ENCODE measurements around the gene SMC1B. TPM values are rescaled to one million over a fixed set of nuclear protein-coding genes. Genes with fewer than 3 reads are reported as not detected.
A peak's percentile ranks its signal among the peaks of the same experiment; 100 is the strongest.
"Not testable (repeated sequence)": the region's sequence is repeated elsewhere in the genome, so short reads cannot be mapped to it uniquely, and the experiment has no call there.

The SMC1B gene
- total RNA-seq, 4 donors from 2014 or later: 0.21 TPM; not detected in 3

DNA sequence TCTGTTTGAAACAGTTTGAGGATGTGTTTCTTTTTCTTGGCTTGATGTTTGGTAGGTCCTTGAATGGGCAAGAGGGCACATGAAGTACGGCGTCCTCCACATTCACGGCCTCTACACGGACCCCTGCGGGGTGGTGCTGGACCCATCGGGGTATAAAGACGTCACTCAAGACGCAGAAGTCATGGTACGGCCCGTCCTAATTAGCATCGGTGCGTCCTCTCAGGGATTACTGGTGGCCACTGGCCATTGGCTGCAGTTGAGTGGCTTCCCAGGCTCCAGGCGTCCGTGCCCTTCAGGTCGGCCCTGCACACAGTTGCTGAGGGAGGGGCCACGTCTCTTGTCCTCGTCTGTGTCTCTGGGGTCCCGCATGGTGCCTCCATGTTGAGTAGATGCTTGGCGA is 82.9 kb downstream of the SMC1B start:
- Histone ChIP-seq H3K27me3 (no peaks in the 10 kb centered on the region), H3K27ac (no peak overlapping the region), H3K36me3 (peaks cover 51% of the 10 kb centered on the region), H3K9me3 (no peaks in the 10 kb centered on the region), H3K4me3 (no peak overlapping the region), H3K4me1 (peaks cover 21% of the 10 kb centered on the region)
- TF ChIP-seq, protein P1, sequence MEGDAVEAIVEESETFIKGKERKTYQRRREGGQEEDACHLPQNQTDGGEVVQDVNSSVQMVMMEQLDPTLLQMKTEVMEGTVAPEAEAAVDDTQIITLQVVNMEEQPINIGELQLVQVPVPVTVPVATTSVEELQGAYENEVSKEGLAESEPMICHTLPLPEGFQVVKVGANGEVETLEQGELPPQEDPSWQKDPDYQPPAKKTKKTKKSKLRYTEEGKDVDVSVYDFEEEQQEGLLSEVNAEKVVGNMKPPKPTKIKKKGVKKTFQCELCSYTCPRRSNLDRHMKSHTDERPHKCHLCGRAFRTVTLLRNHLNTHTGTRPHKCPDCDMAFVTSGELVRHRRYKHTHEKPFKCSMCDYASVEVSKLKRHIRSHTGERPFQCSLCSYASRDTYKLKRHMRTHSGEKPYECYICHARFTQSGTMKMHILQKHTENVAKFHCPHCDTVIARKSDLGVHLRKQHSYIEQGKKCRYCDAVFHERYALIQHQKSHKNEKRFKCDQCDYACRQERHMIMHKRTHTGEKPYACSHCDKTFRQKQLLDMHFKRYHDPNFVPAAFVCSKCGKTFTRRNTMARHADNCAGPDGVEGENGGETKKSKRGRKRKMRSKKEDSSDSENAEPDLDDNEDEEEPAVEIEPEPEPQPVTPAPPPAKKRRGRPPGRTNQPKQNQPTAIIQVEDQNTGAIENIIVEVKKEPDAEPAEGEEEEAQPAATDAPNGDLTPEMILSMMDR (IDR thresholded peaks at IDR 0.05): no peak
- TF ChIP-seq POLR2A (IDR thresholded peaks at IDR 0.05) (no peak), EP300 (IDR thresholded peaks at IDR 0.05) (no peak), POLR2AphosphoS5 (IDR thresholded peaks at IDR 0.05) (no peak)
- DNase-seq (ENCODE audit: low spot score in 2 of 2): no peak
- 95% methylated on average over 18 of the region's 19 CpGs for WGBS

DNA sequence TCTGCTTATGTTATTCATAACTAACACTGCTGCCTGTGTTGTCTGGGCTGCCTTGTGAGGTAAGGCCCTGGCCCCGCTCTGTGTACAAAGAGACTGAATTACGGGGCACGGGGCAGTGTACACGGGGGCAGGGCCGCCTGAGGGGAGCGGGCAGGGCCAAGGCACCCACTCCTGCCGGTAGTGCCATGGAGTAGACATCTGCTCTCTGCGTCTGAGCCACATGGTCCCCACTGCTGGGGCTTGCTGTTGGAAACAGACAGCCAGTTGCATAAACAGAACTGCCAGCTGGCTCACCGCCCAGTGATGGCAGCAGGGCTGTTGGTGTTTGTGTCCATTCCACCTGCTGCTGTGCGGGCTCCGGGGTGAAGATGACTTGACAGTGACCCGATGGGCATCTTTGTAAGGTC is 83.9 kb downstream of the SMC1B start:
- 66% methylated on average over 12 of the region's 12 CpGs for WGBS
- Histone ChIP-seq H3K9me3 (no peaks in the 10 kb centered on the region), H3K4me1 (peaks cover 10% of the 10 kb centered on the region), H3K4me3 (no peak overlapping the region), H3K27ac (no peak overlapping the region), H3K27me3 (no peaks in the 10 kb centered on the region), H3K36me3 (peaks cover 53% of the 10 kb centered on the region)
- TF ChIP-seq EP300 (IDR thresholded peaks at IDR 0.05): no peak
- TF ChIP-seq, protein P1 (IDR thresholded peaks at IDR 0.05): no peak
- TF ChIP-seq POLR2AphosphoS5 (IDR thresholded peaks at IDR 0.05): no peak
- no peak for TF ChIP-seq POLR2A (IDR thresholded peaks at IDR 0.05)
- no peak for DNase-seq (ENCODE audit: low spot score in 2 of 2)

DNA sequence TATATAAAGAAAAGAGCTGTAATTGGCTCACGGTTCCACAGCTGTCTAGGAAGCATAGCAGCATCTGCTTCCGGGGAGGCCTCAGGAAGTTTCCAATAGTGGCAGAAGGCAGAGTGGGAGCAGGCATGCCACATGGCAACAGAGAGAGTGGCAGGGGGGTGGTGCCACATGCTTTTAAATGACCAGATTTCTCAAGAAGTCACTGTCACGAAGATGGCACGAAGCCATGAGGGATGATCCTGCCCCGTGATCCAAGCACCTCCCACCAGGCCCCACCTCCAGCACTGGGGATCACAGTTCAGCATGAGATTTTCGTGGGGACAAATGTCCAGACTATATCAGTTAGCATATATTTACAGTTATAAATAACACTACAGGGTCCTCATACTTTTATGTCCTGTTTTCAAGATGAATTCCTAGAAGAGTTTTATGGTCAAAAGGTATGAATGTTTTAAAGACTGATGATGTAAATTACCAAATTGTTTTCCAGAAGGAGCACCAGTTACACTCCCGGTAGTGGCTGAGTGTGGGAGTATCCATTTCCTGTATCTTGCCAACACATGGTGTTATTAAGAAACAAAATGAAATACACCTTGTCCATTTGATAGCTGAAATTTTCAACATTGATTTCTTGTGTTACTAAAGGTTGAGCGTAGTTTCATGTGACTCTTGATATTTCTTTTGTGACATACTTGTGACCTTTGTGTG is 84.4 kb downstream of the SMC1B start:
- Histone ChIP-seq H3K27ac (no peak overlapping the region), H3K4me3 (no peak overlapping the region), H3K27me3 (no peaks in the 10 kb centered on the region), H3K4me1 (peaks cover 10% of the 10 kb centered on the region), H3K9me3 (no peaks in the 10 kb centered on the region), H3K36me3 (peaks cover 55% of the 10 kb centered on the region)
- TF ChIP-seq POLR2A (IDR thresholded peaks at IDR 0.05) (no peak), POLR2AphosphoS5 (IDR thresholded peaks at IDR 0.05) (no peak), EP300 (IDR thresholded peaks at IDR 0.05) (no peak)
- TF ChIP-seq, protein P1 (IDR thresholded peaks at IDR 0.05): no peak
- WGBS: 60% methylated on average over 8 of the region's 8 CpGs
- DNase-seq (ENCODE audit: low spot score in 2 of 2): peak in 1 of 2 donors; percentile 83

DNA sequence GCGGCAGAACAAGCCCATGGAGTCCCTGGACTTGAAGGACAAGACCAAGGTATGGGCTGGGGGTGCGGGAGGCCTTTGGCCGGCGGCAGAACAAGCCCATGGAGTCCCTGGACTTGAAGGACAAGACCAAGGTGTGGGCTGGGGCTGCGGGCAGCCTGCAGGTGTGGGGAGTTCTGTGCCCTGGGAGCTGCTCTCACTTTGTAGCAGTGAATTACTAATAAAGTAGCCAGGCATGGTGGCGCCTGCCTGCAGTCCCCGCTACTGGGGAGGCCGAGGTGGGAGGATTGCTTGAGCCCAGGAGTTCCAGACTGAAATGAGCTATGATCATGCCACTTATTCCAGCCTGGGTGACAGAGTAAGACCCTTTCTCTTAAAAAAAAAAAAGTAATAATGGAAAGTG is 85.1 kb downstream of the SMC1B start:
- not testable (repeated sequence) for H3K9me3 ChIP-seq; H3K4me3 ChIP-seq; H3K4me1 ChIP-seq; DNase-seq (ENCODE audit: low spot score in 2 of 2); H3K27ac ChIP-seq; H3K27me3 ChIP-seq
- H3K36me3 ChIP-seq: peaks cover 62% of the 10 kb centered on the region
- 83% methylated on average over 8 of the region's 8 CpGs for WGBS

DNA sequence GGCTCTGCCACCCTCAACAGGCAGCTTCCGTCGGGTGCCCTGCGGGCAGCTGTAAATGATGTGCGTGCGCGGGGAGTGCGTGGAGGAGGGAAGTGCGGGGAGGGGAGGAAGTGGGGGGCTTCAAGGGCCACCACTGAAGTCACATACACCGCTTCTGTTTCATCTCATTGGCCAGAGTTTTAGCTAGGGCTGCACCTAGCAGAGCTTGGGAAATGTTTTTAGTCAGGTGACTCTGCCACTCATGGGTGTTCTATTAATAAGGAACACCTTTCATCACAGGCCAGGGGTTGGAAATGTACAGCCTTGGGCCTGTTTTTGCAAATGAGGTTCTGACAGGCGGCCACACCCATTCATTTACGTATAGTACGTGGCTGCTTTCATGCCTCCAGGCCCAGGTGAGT is 89.1 kb downstream of the SMC1B start:
- H3K36me3 ChIP-seq: peaks cover 41% of the 10 kb centered on the region
- peaks cover 22% of the 10 kb centered on the region for H3K4me1 ChIP-seq
- no peak overlapping the region for H3K27ac ChIP-seq
- H3K9me3 ChIP-seq: no peaks in the 10 kb centered on the region
- no peak for DNase-seq (ENCODE audit: low spot score in 2 of 2)
- WGBS: 69% methylated on average over 12 of the region's 12 CpGs
- no peak overlapping the region for H3K4me3 ChIP-seq
- H3K27me3 ChIP-seq: no peaks in the 10 kb centered on the region
- TF ChIP-seq, protein P1 (IDR thresholded peaks at IDR 0.05): no peak

DNA sequence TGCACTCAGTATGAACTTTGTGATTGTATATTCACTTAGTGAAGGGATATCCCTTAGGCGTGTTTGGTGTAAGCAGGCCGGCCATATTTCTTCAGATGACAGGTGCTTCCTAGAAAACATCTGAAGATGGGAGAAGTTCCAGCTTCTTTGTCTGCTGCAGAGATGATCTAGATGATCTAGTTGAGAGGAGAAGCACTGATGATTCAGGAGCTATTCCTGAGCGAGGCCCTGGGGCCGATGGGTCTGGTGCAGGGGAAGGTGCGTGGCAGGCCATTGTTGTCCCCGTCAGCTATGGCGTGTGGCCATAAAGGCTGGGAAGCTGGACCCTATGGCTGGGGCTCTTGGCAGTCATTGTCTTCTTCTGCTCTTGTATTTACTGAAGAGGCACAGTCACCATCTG is 89.7 kb downstream of the SMC1B start:
- peaks cover 28% of the 10 kb centered on the region for H3K4me1 ChIP-seq
- peaks cover 41% of the 10 kb centered on the region for H3K36me3 ChIP-seq
- TF ChIP-seq EP300 (IDR thresholded peaks at IDR 0.05): no peak
- TF ChIP-seq POLR2A (IDR thresholded peaks at IDR 0.05): no peak
- no peak for TF ChIP-seq POLR2AphosphoS5 (IDR thresholded peaks at IDR 0.05)
- TF ChIP-seq, protein P1 (IDR thresholded peaks at IDR 0.05): no peak
- no peak overlapping the region for H3K27ac ChIP-seq
- DNase-seq (ENCODE audit: low spot score in 2 of 2): no peak
- H3K27me3 ChIP-seq: no peaks in the 10 kb centered on the region
- H3K4me3 ChIP-seq: no peak overlapping the region
- no peaks in the 10 kb centered on the region for H3K9me3 ChIP-seq
- 84% methylated on average over 7 of the region's 7 CpGs for WGBS

All from suprapubic skin (tissue), 4 donors.